ENCODE measurements around the gene ZBTB4.

Gene ZBTB4

GRCh38 chr17:7439462-7440112 is 39.8 kb downstream of the ZBTB4 start, which contains the start of gene FGF11:
TSS of gene FGF11 (plus strand) at chr17:7439512. CDS start at chr17:7439621, 109 bp downstream.
- Histone ChIP-seq H3K9ac (ENCODE audit: insufficient read length, low read depth) (peak within 1 kb of the TSS; percentile 93), H3K9me3 (ENCODE audit: insufficient read depth, low read length) (no peaks in the 10 kb centered on the region), H3K4me3 (ENCODE audit: insufficient read length, low read depth) (peak within 1 kb of the TSS; percentile 81), H3K27me3 (ENCODE audit: insufficient read depth, insufficient read length) (peaks cover 60% of the 10 kb centered on the region), H3K4me1 (ENCODE audit: insufficient read depth, insufficient read length) (peaks cover 9% of the 10 kb centered on the region), H3K36me3 (ENCODE audit: insufficient read depth, insufficient read length, low read length) (no peaks in the 10 kb centered on the region)
- TF ChIP-seq SUZ12 (IDR thresholded peaks at IDR 0.05; ENCODE audit: extremely low read depth, insufficient read depth, insufficient read length) (no peak), YY1 (IDR thresholded peaks at IDR 0.05; ENCODE audit: insufficient read depth, insufficient read length) (no peak), ZNF274 (IDR thresholded peaks at IDR 0.05; ENCODE audit: low read depth, low read length) (no peak)
- no peak for DNase-seq (ENCODE audit: low read depth, low spot score)

- peak overlapping the region; percentile 93 for H3K9ac ChIP-seq (ENCODE audit: insufficient read length, low read depth)
- peaks cover 52% of the 10 kb centered on the region for H3K27me3 ChIP-seq (ENCODE audit: insufficient read depth, insufficient read length)
- TF ChIP-seq SUZ12 (IDR thresholded peaks at IDR 0.05; ENCODE audit: extremely low read depth, insufficient read depth, insufficient read length) (no peak), YY1 (IDR thresholded peaks at IDR 0.05; ENCODE audit: insufficient read depth, insufficient read length) (no peak), ZNF274 (IDR thresholded peaks at IDR 0.05; ENCODE audit: low read depth, low read length) (no peak)
- no peak for DNase-seq (ENCODE audit: low read depth, low spot score)
- no peaks in the 10 kb centered on the region for H3K36me3 ChIP-seq (ENCODE audit: insufficient read depth, insufficient read length, low read length)
- no peaks in the 10 kb centered on the region for H3K9me3 ChIP-seq (ENCODE audit: insufficient read depth, low read length)
- H3K4me1 ChIP-seq (ENCODE audit: insufficient read depth, insufficient read length) = peaks cover 9% of the 10 kb centered on the region
- peak overlapping the region; percentile 37 for H3K4me3 ChIP-seq (ENCODE audit: insufficient read length, low read depth)
Measured at GRCh38 chr17:7438656-7439460, 40.6 kb downstream of the ZBTB4 start.

GRCh38 chr17:7437950-7438614 is 41.3 kb downstream of the ZBTB4 start:
- Histone ChIP-seq H3K4me3 (ENCODE audit: insufficient read length, low read depth) (peak overlapping the region; percentile 39), H3K9me3 (ENCODE audit: insufficient read depth, low read length) (no peaks in the 10 kb centered on the region), H3K4me1 (ENCODE audit: insufficient read depth, insufficient read length) (peaks cover 9% of the 10 kb centered on the region), H3K27me3 (ENCODE audit: insufficient read depth, insufficient read length) (peaks cover 44% of the 10 kb centered on the region), H3K9ac (ENCODE audit: insufficient read length, low read depth) (peak overlapping the region; percentile 74), H3K36me3 (ENCODE audit: insufficient read depth, insufficient read length, low read length) (no peaks in the 10 kb centered on the region)
- no peak for DNase-seq (ENCODE audit: low read depth, low spot score)
- TF ChIP-seq SUZ12 (IDR thresholded peaks at IDR 0.05; ENCODE audit: extremely low read depth, insufficient read depth, insufficient read length) (no peak), ZNF274 (IDR thresholded peaks at IDR 0.05; ENCODE audit: low read depth, low read length) (no peak), YY1 (IDR thresholded peaks at IDR 0.05; ENCODE audit: insufficient read depth, insufficient read length) (no peak)

GRCh38 chr17:7437369-7437863 is 42.0 kb downstream of the ZBTB4 start:
- H3K9ac ChIP-seq (ENCODE audit: insufficient read length, low read depth) = peak overlapping the region; percentile 74
- no peak for TF ChIP-seq SUZ12 (IDR thresholded peaks at IDR 0.05; ENCODE audit: extremely low read depth, insufficient read depth, insufficient read length)

GRCh38 chr17:7436556-7437368 is 42.7 kb downstream of the ZBTB4 start:
- H3K9ac ChIP-seq (ENCODE audit: insufficient read length, low read depth) = peak overlapping the region; percentile 74
- peak overlapping the region; percentile 44 for H3K4me3 ChIP-seq (ENCODE audit: insufficient read length, low read depth)
- DNase-seq (ENCODE audit: low read depth, low spot score) = peak; percentile 63
- H3K4me1 ChIP-seq (ENCODE audit: insufficient read depth, insufficient read length) = peaks cover 9% of the 10 kb centered on the region
- no peaks in the 10 kb centered on the region for H3K36me3 ChIP-seq (ENCODE audit: insufficient read depth, insufficient read length, low read length)
- TF ChIP-seq SUZ12 (IDR thresholded peaks at IDR 0.05; ENCODE audit: extremely low read depth, insufficient read depth, insufficient read length) (no peak), ZNF274 (IDR thresholded peaks at IDR 0.05; ENCODE audit: low read depth, low read length) (no peak), YY1 (IDR thresholded peaks at IDR 0.05; ENCODE audit: insufficient read depth, insufficient read length) (no peak)
- H3K9me3 ChIP-seq (ENCODE audit: insufficient read depth, low read length) = no peaks in the 10 kb centered on the region
- peaks cover 34% of the 10 kb centered on the region for H3K27me3 ChIP-seq (ENCODE audit: insufficient read depth, insufficient read length)

More at GRCh38 chr17:7437369-7437863, 42.0 kb downstream of the ZBTB4 start:
- Histone ChIP-seq H3K27me3 (ENCODE audit: insufficient read depth, insufficient read length) (peaks cover 41% of the 10 kb centered on the region), H3K36me3 (ENCODE audit: insufficient read depth, insufficient read length, low read length) (no peaks in the 10 kb centered on the region), H3K9me3 (ENCODE audit: insufficient read depth, low read length) (no peaks in the 10 kb centered on the region), H3K4me3 (ENCODE audit: insufficient read length, low read depth) (peak overlapping the region; percentile 39), H3K4me1 (ENCODE audit: insufficient read depth, insufficient read length) (peaks cover 9% of the 10 kb centered on the region)
- no peak for DNase-seq (ENCODE audit: low read depth, low spot score)

- peaks cover 31% of the 10 kb centered on the region for H3K27me3 ChIP-seq (ENCODE audit: insufficient read depth, insufficient read length)
- DNase-seq (ENCODE audit: low read depth, low spot score) = no peak
- TF ChIP-seq ZNF274 (IDR thresholded peaks at IDR 0.05; ENCODE audit: low read depth, low read length) (no peak), YY1 (IDR thresholded peaks at IDR 0.05; ENCODE audit: insufficient read depth, insufficient read length) (no peak), SUZ12 (IDR thresholded peaks at IDR 0.05; ENCODE audit: extremely low read depth, insufficient read depth, insufficient read length) (no peak)
- no peaks in the 10 kb centered on the region for H3K36me3 ChIP-seq (ENCODE audit: insufficient read depth, insufficient read length, low read length)
- peaks cover 9% of the 10 kb centered on the region for H3K4me1 ChIP-seq (ENCODE audit: insufficient read depth, insufficient read length)
- H3K9ac ChIP-seq (ENCODE audit: insufficient read length, low read depth) = peak overlapping the region; percentile 58
- H3K4me3 ChIP-seq (ENCODE audit: insufficient read length, low read depth) = peak overlapping the region; percentile 44
- no peaks in the 10 kb centered on the region for H3K9me3 ChIP-seq (ENCODE audit: insufficient read depth, low read length)
Measured at GRCh38 chr17:7435676-7436555, 43.5 kb downstream of the ZBTB4 start.
